Amniotic epithelial cell (primary cell): ENCODE results near the gene EEF2KMT.
A peak's percentile ranks its signal among the peaks of the same experiment; 100 is the strongest.
"Not testable (repeated sequence)": the region's sequence is repeated elsewhere in the genome, so short reads cannot be mapped to it uniquely, and the experiment has no call there.

Source experiments
- DNase-seq: peaks from one replicate; pipeline ENCODE4 v3.0.0-alpha.2; 2010; ENCODE audit warnings: low read depth

The EEF2KMT gene

GRCh38 chr16:5070431-5071186 is 27.0 kb downstream of the EEF2KMT start:
- DNase-seq: no peak

GRCh38 chr16:5069854-5070253 is 27.7 kb downstream of the EEF2KMT start:
- DNase-seq: no peak

DNA sequence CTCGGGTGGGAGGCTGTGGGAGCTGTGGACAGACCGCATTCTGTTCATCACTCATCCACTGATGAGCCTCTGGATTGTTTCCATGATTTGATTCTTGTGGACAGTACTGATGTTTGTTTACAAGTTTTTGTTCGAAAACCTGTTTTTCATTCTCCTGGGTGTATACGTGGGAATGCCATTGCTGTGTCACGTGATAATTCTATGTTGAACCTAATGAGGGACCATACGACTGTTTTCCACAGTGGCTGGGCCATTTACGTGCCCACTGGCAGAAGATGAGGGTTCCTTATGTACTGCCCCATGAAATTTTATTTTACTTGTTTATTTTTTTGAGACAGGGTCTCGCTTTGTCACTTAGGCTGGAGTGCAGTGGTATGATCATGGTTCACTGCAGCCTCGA is 28.5 kb downstream of the EEF2KMT start:
- DNase-seq: no peak

GRCh38 chr16:5066511-5066910 is 31.1 kb downstream of the EEF2KMT start:
- no peak for DNase-seq

- no peak for DNase-seq
These were observed 31.8 kb downstream of the EEF2KMT start, which contains the start of gene C16orf89 for GRCh38 chr16:5065813-5066212. Gene C16orf89 (minus strand): TSS chr16:5065956. CDS start chr16:5065908, 48 bp downstream.

GRCh38 chr16:5065326-5065725 is 32.3 kb downstream of the EEF2KMT start:
- no peak for DNase-seq

- no peak for DNase-seq
These were observed 32.7 kb downstream of the EEF2KMT start for GRCh38 chr16:5064915-5065314.

GRCh38 chr16:5062790-5063765 is 34.5 kb downstream of the EEF2KMT start:
- DNase-seq: no peak

GRCh38 chr16:5062051-5062450 is 35.5 kb downstream of the EEF2KMT start:
- no peak for DNase-seq

DNA sequence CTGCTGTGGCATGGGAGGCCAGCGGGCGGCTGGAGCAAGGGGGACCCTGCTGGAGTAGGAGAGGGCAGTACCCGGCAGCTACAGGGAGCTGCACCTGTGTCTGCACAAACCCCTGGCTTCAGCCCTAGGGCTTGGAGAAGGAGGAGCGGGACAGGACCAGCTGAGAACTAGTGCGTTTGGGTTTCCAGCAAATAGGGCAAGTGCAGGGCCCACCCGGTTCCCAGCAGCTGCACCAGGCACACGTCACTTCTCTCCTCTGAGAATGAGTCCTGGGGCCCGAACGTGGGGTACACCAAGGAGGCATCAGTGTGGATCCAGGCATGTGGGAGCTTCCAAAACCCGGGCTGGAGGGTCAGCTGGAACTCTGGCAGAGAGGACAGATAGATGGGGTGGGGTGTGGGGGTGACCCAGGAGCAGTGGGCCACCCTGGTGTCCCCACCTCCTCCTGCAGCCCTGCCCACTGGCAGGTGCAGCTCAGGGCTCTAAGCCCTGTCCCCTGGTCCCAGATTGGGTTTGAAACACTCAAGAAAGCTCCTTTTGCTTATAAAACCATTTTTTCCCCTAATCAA is 37.4 kb downstream of the EEF2KMT start:
- DNase-seq: no peak

DNA sequence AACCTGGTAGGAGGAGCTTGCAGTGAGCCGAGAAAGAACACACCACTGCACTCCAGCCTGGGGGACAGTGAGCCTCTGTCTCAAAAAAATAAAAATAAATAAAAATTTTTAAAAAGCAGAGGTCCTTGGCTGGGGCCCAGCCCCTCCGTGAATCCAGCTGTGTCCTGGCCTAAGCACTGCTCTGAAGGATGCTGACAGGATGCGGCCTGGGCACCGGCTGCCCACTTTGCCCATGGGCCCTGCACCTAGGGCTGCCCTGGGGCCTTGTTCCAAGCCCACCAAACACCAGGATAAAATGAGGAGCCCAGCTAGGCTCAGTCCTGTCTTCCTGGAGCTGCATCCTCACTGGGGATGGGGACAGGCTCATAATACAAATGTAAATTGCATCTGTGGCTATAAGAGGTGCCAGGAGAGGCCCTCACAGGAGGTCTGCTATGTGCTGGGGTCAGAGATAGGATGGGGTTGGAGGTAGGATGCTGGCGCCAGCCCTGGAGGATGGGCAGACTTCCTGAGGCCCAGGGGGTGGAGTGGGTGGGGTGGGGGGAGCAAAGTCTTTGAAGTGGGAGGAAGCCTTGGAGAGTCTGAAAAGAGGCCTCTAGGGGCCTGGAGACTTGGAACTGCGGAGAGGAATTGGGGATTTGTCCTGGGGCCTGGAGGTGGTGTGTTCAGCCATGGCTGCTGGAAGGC is 38.1 kb downstream of the EEF2KMT start:
- DNase-seq: no peak

DNA sequence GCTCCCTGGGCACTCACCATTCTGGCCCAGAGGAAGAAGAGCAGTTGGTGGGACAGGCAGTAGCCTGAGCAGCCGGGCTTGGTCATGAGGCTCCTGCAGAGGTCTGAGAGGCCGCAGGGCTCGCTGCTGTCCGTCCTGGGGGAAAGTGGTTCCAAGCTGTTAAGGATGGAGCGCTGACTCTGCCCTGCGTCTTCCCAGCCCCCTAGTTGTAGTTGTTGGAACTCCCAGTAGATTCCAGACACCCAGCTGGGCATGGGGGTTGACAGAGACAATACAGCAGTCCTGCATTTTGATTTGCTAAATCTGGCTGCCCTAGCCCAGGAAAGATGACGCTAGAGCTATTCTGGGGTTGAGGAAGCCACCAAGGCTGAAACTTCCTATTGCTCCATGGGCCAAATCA is 39.1 kb downstream of the EEF2KMT start:
- no peak for DNase-seq

DNA sequence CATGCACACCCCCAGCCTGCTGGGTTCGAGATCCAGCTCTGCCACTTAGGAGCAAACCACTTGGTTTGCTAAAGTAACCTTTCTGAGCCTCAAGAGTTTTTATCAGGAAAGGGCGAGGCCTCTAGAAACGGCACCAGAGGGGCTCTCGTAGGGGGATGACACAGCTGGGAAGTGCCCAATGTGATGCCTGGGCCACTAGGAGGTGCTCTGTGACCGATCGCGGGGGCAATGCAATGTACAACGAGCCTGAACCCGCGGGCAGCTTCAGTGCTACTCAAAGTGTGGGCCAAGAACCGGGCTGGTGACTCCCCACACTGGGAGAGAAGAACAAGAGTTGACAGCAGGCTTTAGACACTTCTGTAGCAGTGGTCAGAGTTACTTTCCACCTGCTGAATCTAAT is 41.2 kb downstream of the EEF2KMT start:
- DNase-seq: peak; percentile 23

- DNase-seq: no peak
These were observed 42.4 kb downstream of the EEF2KMT start for GRCh38 chr16:5054876-5055865.

DNA sequence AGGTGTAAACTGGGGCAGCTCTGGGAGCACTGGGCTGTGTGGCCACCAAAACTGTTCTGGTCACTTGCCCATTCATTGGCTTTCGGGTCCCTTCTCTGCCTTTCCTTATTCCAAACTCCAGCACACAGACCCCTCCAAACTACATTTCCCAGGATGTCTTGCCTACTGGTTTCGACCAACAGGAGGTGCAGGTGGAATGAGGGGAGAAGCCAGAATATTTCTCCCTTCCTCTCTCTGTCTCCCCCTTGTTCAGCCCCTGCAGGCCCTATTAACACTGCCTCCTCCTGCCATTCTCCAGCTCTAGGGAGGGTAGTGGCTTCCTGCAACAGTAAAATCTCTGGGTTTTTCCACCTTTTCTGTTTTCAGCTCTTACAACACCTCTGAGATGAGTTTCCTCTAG is 50.7 kb downstream of the EEF2KMT start:
- DNase-seq: no peak

DNA sequence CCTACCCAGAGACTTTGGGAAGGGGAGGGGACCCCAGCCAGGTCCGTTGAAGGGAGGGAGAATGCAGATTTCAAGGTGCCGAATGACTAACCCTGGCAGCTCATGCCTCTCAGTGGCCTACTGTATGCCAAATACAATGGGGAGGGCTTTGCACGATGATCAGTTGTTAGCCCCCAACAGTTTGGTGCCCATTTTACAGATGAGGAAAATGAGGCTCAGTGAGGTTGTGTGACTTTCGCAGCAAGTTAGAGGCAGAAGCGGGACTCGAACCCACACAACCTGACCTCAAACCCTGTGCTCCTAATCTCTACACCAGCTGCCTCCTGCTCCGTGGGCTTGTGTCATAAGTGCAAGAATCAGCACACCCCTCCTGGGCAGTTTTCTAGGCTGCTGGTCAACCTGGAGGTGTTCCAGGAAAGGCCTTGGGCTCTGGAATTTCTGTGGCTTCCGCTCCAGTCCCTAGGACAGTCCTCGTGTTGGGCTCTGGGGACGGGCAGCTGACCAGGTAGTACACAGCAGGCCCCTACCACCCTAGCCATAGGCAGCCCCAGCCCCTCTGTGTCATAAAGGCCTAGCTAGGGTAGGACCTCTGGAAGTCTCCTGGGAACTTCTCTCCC is 52.0 kb downstream of the EEF2KMT start:
- no peak for DNase-seq

DNA sequence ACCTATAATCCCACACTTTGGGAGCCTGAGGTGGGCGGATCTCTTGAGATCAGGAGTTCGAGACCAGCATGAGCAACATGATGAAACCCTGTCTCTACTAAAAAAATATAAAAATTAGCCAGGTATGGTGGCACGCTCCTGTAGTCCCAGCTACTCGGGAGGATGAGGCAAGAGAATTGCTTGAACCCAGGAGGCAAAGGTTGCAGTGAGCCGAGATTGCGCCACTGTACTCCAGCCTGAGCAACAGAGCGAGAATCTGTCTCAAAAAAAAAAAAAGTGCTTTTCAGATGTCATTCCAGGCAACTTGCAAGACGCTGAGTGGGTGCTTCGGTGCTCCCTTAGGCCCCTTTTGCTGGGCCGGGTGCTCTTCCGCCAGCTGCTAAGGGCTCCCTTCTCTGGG is 53.0 kb downstream of the EEF2KMT start:
- DNase-seq: not testable (repeated sequence)

GRCh38 chr16:5044011-5044540 is 53.5 kb downstream of the EEF2KMT start:
- no peak for DNase-seq

GRCh38 chr16:5042574-5043171 is 54.9 kb downstream of the EEF2KMT start:
- peak; percentile 6 for DNase-seq
